Lower leg skin (tissue), 4 donors: ENCODE data around the gene INPP4A. TPM values are rescaled to one million over a fixed set of nuclear protein-coding genes. Genes with fewer than 3 reads are reported as not detected.

Experiments used
- DNase-seq, 2 donors: peaks; one replicate each; pipeline ENCODE4 v3.0.0-alpha.2; 2019; ENCODE audit warnings: low spot score in 2 of 2
- H3K4me3 ChIP-seq: fragments of 200-600 bp; sonication (generic); 2 replicates; pipeline ENCODE4 v1.5.1; 2017; ENCODE audit warnings: mild to moderate bottlenecking, low read depth; ENCODE audit not compliant: poor library complexity, severe bottlenecking
- POLR2A ChIP-seq, 2 donors: fragments of 450-650 bp; IDR thresholded peaks; one replicate each; pipeline ENCODE4 v1.6.1; 2016 to 2017; ENCODE audit warnings: antibody characterized with exemption in 2 of 2, mild to moderate bottlenecking in 1 of 2, moderate library complexity in 1 of 2
- WGBS, 2 donors: methylation state at CpG; one replicate each; pipeline ENCODE4 v1.1.5; 2018; 5-methylcytosine and 5-hydroxymethylcytosine counted together
- intact Hi-C: fragments of 100-400 bp; cut with DNase I; formaldehyde crosslinking; loops from one replicate; pipeline ENCODE4 v1.15.0; 2023; ENCODE audit warnings: low total_unique reads
- total RNA-seq, 4 donors: library from RNA; depleted of rRNA; stranded (reverse); fragments of >200 nt; gene quantifications; one replicate each; pipeline ENCODE4 v1.1.0, GENCODE V29; 2016
- TF ChIP-seq, protein P1 (sequence below), 3 donors: fragments of 450-650 bp; IDR thresholded peaks; one replicate each; pipeline ENCODE4 v1.5.1; 2016; ENCODE audit warnings: antibody characterized with exemption in 3 of 3, mild to moderate bottlenecking in 3 of 3, moderate library complexity in 2 of 3

The INPP4A gene
- total RNA-seq, 4 donors from 2014 or later, result 6.7 to 15.5 (median 10.7) TPM

GRCh38 chr2:98448441-98449145 lies 3.9 kb downstream of the INPP4A start:
- intact Hi-C loops, result no loop called here
- peak in 1 of 2 donors; percentile 37 for DNase-seq
- no peak for TF ChIP-seq POLR2A (IDR thresholded peaks at IDR 0.05)
- TF ChIP-seq, protein P1, sequence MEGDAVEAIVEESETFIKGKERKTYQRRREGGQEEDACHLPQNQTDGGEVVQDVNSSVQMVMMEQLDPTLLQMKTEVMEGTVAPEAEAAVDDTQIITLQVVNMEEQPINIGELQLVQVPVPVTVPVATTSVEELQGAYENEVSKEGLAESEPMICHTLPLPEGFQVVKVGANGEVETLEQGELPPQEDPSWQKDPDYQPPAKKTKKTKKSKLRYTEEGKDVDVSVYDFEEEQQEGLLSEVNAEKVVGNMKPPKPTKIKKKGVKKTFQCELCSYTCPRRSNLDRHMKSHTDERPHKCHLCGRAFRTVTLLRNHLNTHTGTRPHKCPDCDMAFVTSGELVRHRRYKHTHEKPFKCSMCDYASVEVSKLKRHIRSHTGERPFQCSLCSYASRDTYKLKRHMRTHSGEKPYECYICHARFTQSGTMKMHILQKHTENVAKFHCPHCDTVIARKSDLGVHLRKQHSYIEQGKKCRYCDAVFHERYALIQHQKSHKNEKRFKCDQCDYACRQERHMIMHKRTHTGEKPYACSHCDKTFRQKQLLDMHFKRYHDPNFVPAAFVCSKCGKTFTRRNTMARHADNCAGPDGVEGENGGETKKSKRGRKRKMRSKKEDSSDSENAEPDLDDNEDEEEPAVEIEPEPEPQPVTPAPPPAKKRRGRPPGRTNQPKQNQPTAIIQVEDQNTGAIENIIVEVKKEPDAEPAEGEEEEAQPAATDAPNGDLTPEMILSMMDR (IDR thresholded peaks at IDR 0.05), result no peak
- WGBS, 2 donors, result 76 to 84% methylated on average over 10 of the region's 10 CpGs
- H3K4me3 ChIP-seq, result no peak overlapping the region

DNA sequence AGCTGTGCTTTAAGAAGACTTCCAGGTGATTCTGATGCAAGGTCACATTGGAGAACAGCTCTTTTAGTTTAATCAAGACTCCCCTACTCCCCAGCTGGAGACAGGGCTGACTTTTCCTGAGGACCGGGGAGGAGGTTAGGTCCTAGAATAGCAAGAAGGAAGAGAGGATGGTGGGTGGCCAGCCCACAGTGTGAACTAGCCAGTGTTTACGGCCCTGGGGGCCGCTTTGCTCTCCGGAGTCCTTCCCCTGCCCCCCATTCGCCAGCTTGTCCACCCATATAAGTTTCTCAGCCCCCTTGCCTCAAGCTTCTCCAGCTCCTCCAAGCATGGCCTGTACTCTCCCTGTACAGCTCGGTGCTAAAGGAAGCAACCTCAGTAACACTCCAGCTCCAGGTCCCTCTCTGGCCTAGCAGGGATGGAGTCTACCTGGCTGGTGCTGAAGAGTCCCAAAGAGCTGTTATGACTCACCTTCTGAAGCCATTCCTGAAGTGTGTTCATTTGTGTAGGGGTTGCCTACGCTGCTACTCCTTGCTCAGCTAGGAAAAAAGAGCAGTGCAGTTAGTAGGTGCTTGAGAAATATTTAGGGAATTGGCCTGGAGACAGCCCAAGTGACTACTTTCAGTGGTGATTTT lies 7.9 kb downstream of the INPP4A start:
- WGBS, 2 donors, result 93 to 96% methylated on average over 7 of the region's 7 CpGs
- H3K4me3 ChIP-seq, result no peak overlapping the region
- intact Hi-C loops, result no loop called here
- peak in 1 of 2 donors; percentile 64 for DNase-seq
- no peak for TF ChIP-seq POLR2A (IDR thresholded peaks at IDR 0.05)
- TF ChIP-seq, protein P1 (IDR thresholded peaks at IDR 0.05), result no peak

DNA sequence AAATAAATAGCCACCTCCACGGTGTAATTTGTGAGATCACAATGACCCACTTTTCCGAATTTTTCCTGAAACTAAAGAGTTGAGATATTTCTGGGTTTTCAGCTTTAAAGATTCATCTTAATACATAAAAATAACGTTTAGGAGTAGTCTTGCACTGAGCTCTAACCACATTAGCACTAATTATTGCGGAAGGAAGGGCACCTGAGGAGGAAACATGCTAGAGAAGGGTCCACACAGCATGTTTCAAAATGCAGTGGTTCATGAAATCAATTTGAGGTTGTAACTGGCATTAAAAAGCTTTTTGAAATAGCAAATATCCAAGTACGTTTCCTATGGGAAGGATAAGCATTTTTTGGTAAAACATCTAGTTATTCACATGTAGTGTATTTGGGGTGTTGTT lies 8.4 kb downstream of the INPP4A start:
- no peak for DNase-seq
- intact Hi-C loops, result no loop called here
- H3K4me3 ChIP-seq, result no peak overlapping the region
- TF ChIP-seq, protein P1 (IDR thresholded peaks at IDR 0.05), result no peak
- TF ChIP-seq POLR2A (IDR thresholded peaks at IDR 0.05), result no peak
- 90% methylated on average over 5 of the region's 5 CpGs for WGBS, 2 donors

- 95 to 96% methylated on average over 9 of the region's 9 CpGs for WGBS, 2 donors
- intact Hi-C loops, result no loop called here
- TF ChIP-seq, protein P1 (IDR thresholded peaks at IDR 0.05), result no peak
- TF ChIP-seq POLR2A (IDR thresholded peaks at IDR 0.05), result no peak
Measured at GRCh38 chr2:98453531-98453930, 8.9 kb downstream of the INPP4A start.

GRCh38 chr2:98454073-98454472 lies 9.4 kb downstream of the INPP4A start:
- DNase-seq, result no peak
- H3K4me3 ChIP-seq, result no peak overlapping the region
- TF ChIP-seq POLR2A (IDR thresholded peaks at IDR 0.05), result no peak
- TF ChIP-seq, protein P1 (IDR thresholded peaks at IDR 0.05), result no peak
- WGBS, 2 donors, result 89 to 92% methylated on average over 2 of the region's 2 CpGs
- intact Hi-C loops, result no loop called here

More at GRCh38 chr2:98453531-98453930, 8.9 kb downstream of the INPP4A start:
- DNase-seq, result peak in 1 of 2 donors; percentile 45
- H3K4me3 ChIP-seq, result no peak overlapping the region
